Measurements from ENCODE around the gene TDP2. TPM values are rescaled to one million over a fixed set of nuclear protein-coding genes. Genes with fewer than 3 reads are reported as not detected.
"Not testable (repeated sequence)": the region's sequence is repeated elsewhere in the genome, so short reads cannot be mapped to it uniquely, and the experiment has no call there.

Gene TDP2
- total RNA-seq, 4 donors from 2014 or later = 12.2 to 31.9 (median 19.7) TPM

- H3K27ac ChIP-seq = no peak overlapping the region
- no peak overlapping the region for H3K4me3 ChIP-seq
- peaks cover 0 to 61% (median 0%) of the 10 kb centered on the region in 4 donors for H3K27me3 ChIP-seq
- intact Hi-C loops (cut with DNase I) = no loop called here
- no peaks in the 10 kb centered on the region for H3K36me3 ChIP-seq
- TF ChIP-seq CTCF (IDR thresholded peaks at IDR 0.05) = no peak
- no peak for TF ChIP-seq POLR2A (IDR thresholded peaks at IDR 0.05)
- peaks cover 4 to 20% (median 14%) of the 10 kb centered on the region in 3 donors for H3K4me1 ChIP-seq
- no peak for DNase-seq
- H3K9me3 ChIP-seq = no peaks in the 10 kb centered on the region
Measured at GRCh38 chr6:24642061-24642460, 24.6 kb downstream of the TDP2 start.

GRCh38 chr6:24640631-24641030, 26.1 kb downstream of the TDP2 start:
- H3K4me1 ChIP-seq; H3K27ac ChIP-seq; intact Hi-C loops (cut with DNase I); H3K36me3 ChIP-seq; DNase-seq; H3K9me3 ChIP-seq; H3K4me3 ChIP-seq: not testable (repeated sequence)
- peaks cover 0 to 70% (median 0%) of the 10 kb centered on the region in 4 donors for H3K27me3 ChIP-seq
- WGBS, 2 donors = 84 to 96% methylated on average over 5 of the region's 5 CpGs

- intact Hi-C loops (cut with DNase I) = no loop called here
- Histone ChIP-seq H3K4me3 (no peak overlapping the region), H3K27ac (no peak overlapping the region), H3K4me1 (peaks cover 0 to 1% (median 1%) of the 10 kb centered on the region in 3 donors), H3K9me3 (no peaks in the 10 kb centered on the region), H3K36me3 (no peaks in the 10 kb centered on the region), H3K27me3 (peaks cover 0 to 72% (median 0%) of the 10 kb centered on the region in 4 donors)
- TF ChIP-seq CTCF (IDR thresholded peaks at IDR 0.05) = no peak
- no peak for TF ChIP-seq POLR2A (IDR thresholded peaks at IDR 0.05)
- 98 to 100% methylated on average over 1 of the region's 1 CpG for WGBS, 2 donors
- DNase-seq = no peak
Measured at GRCh38 chr6:24640166-24640565, 26.5 kb downstream of the TDP2 start.

DNA sequence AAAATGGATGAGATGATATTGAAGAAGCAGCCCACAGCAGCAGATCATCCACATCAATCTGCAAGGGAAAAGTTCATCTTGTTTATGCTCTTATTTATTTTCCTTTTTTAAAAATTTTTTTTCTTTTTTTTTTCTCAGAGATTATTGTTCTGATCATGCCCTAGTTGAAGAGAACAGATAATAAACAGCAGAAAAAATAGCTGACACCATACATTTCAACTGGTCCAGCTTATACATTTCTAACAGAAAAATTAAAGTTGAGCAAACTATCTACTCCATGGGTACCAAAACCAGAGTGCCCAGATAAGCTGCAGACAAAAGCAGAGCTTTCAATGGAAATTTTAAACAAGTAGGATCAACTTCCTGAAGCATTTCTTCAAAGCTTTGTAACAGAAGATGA, 30.0 kb downstream of the TDP2 start:
- no peaks in the 10 kb centered on the region for H3K36me3 ChIP-seq
- intact Hi-C loops (cut with DNase I) = no loop called here
- H3K4me1 ChIP-seq = no peaks in the 10 kb centered on the region
- DNase-seq = no peak
- H3K27ac ChIP-seq = no peak overlapping the region
- H3K4me3 ChIP-seq = no peak overlapping the region
- peaks cover 0 to 45% (median 0%) of the 10 kb centered on the region in 4 donors for H3K27me3 ChIP-seq
- H3K9me3 ChIP-seq = no peaks in the 10 kb centered on the region
- TF ChIP-seq POLR2A (IDR thresholded peaks at IDR 0.05) (no peak), CTCF (IDR thresholded peaks at IDR 0.05) (no peak)

DNA sequence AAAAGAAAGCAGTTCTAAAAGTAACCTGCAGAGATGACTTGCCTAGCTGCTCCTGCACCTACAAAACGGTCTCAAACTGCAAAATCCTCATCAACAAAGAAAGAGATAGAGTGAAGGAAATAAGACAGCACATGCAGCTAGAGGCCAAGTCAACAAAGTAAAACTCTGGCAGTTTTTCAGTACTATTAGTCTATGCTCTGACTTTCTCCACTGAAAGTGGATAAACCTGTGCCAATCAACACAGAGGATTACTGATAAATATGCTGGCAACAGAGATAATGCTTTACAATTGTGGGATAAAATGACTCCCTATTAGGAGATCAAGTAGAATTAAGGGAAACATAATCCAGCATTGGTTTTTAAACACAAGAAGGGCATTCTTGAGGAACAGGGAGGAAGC, 34.1 kb downstream of the TDP2 start:
- 13 to 36% methylated on average over 1 of the region's 1 CpG for WGBS, 2 donors
- TF ChIP-seq CTCF (IDR thresholded peaks at IDR 0.05) (no peak), POLR2A (IDR thresholded peaks at IDR 0.05) (no peak)
- no peak overlapping the region for H3K27ac ChIP-seq
- DNase-seq = no peak
- H3K9me3 ChIP-seq = no peaks in the 10 kb centered on the region
- H3K4me3 ChIP-seq = no peak overlapping the region
- H3K36me3 ChIP-seq = no peaks in the 10 kb centered on the region
- intact Hi-C loops (cut with DNase I) = no loop called here
- H3K4me1 ChIP-seq = no peaks in the 10 kb centered on the region
- peaks cover 0 to 27% (median 0%) of the 10 kb centered on the region in 4 donors for H3K27me3 ChIP-seq

DNA sequence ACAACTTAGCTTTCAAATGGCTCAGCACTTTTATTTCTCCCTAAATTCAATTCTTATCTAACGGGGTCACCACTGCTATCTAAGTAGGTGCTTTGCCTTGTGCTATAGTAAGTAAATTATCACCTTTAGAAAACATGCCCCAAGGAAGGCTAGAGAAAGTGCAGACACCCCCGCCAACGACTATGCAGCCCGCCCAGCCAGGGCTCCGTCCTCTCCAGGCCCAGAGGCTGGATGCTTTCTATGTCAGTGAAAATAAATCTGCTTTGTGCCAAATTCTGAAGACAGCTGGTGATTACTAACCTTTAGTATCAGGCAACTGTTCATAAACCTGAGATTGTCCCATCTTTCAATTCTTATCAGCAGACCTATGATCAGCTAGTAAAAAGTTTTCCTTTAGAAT, 35.0 kb downstream of the TDP2 start:
- no peak for TF ChIP-seq CTCF (IDR thresholded peaks at IDR 0.05)
- no peak for TF ChIP-seq POLR2A (IDR thresholded peaks at IDR 0.05)
- Histone ChIP-seq H3K27ac (no peak overlapping the region), H3K4me3 (no peak overlapping the region), H3K27me3 (peaks cover 0 to 19% (median 0%) of the 10 kb centered on the region in 4 donors), H3K4me1 (no peaks in the 10 kb centered on the region), H3K36me3 (no peaks in the 10 kb centered on the region), H3K9me3 (no peaks in the 10 kb centered on the region)
- WGBS, 2 donors = 74 to 90% methylated on average over 5 of the region's 5 CpGs
- intact Hi-C loops (cut with DNase I) = no loop called here
- DNase-seq = no peak
